Measurements from ENCODE around the gene SP1.

Gene SP1

DNA sequence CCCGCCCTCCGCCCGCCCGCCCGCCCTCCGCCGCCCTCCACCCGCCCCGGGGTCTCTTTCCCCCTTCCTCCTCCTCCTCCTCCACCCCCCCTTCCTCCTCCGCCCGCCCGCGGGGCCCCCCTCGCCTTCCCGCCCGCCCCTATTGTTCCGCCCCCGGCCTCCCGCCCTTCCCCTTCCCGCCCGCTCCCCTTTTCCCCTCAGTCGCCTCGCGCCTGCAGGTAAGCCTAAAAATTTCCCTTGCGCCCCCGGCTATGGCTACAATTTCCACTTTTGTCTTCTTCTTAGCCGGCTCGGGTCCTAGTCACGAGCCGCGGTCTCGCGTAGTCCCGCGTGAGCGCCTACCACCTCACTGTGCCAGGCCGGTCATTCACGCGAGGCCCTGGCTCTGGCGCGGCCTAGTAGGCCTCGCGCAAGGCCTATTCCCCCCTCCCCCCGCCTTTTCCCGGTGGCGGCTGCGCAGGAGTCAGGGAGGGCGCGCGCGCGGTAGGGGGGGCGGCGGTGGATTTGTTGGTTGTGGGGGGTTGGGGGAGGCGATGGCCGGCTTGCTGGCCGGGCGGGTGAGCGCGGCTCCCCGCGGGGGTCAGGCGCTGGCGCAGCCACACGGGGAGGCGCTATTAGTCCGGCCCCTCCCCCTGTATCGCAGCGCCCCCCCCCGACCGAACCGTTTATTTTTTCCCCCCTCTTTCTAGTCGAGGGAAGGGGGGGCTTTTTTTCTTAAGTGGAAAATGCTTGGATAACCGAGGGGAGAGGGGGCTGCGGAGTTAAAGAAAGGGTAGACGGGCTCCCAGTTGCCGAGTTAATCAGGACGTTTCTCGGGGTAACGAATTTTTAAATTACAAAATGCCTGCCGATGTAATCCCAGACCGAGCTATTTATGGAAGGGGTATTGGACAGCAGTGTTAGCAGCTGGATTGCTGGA, 72.4 kb downstream of the SP1 start:
- peak; percentile 82 for DNase-seq

- no peak for DNase-seq
Measured at GRCh38 chr12:53453953-53454640, 74.1 kb downstream of the SP1 start.

- DNase-seq = no peak
Measured at GRCh38 chr12:53454707-53455106, 74.7 kb downstream of the SP1 start.

DNA sequence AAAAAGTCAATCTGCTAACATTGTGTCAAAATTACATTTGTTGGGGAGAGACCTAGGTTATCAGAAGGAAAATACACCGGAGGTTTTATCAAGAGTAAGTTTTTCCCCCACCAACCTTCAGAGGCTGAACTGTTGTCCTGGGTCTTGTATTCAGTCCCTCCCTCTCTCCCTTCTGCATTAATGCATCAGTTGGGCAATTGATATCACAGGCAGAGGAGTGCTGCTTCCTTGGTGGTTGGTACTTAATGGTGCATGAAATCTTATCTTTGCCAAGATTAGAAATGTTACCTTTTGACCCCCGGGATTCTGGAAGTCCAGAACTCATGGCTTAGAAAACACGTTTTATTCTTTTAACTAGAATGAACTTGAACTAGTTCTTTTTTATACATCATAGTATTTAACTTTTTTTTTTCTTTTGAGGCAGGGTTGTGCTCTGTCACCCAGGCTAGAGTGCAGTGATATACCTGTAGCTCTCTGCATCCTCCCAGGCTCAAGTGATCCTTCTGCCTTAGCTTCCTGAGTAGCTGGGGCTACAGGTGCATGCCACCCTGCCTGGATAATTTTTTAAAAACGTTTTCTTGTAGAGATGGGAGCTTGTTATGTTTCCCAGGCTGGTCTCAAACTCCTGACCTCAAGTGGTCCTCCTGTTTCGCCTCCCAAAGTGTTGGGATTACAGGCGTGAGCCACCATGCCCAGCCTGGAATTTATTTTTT, 76.8 kb downstream of the SP1 start:
- DNase-seq = no peak

GRCh38 chr12:53459097-53459496, 79.1 kb downstream of the SP1 start:
- no peak for DNase-seq

GRCh38 chr12:53461059-53461458, 81.1 kb downstream of the SP1 start:
- no peak for DNase-seq

GRCh38 chr12:53461591-53461990, 81.6 kb downstream of the SP1 start:
- DNase-seq = no peak

- DNase-seq = no peak
Measured at GRCh38 chr12:53462935-53463334, 83.0 kb downstream of the SP1 start.

DNA sequence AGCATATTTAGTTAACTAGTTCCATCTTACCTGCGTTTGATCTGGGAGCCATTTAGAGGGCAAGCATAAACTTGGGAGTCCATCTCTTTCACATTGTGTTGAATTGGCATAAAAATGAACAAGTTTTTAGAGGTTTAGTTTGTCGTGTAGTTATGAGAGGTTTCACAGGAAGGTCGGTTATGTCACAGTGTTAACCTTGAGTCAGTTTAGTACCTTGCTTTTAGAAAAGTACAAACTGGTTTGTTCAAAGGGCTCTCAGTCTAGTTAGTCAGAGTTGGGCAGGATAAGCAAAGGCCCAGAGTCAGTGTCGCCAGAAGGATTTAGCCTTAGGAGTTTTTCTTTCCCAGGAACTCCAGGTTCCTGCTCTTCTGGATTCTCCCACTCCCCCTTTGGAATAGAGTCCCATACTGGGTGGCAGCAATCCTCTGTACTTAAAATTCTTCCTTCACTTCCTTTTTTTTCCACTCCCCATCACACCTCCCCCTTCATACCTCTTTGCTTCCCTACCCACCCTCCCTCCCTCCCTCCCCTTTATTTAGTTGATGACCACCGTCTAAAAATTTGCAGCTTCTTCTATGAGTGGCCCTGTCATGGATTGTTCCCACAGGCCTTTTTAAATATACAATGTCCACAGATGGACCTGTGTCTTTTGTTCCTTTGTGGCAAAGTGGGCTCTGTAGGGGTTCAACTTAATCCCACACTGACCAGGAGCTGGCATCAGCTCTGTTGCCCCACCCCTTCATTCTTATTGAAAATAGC, 84.0 kb downstream of the SP1 start:
- DNase-seq = no peak

DNA sequence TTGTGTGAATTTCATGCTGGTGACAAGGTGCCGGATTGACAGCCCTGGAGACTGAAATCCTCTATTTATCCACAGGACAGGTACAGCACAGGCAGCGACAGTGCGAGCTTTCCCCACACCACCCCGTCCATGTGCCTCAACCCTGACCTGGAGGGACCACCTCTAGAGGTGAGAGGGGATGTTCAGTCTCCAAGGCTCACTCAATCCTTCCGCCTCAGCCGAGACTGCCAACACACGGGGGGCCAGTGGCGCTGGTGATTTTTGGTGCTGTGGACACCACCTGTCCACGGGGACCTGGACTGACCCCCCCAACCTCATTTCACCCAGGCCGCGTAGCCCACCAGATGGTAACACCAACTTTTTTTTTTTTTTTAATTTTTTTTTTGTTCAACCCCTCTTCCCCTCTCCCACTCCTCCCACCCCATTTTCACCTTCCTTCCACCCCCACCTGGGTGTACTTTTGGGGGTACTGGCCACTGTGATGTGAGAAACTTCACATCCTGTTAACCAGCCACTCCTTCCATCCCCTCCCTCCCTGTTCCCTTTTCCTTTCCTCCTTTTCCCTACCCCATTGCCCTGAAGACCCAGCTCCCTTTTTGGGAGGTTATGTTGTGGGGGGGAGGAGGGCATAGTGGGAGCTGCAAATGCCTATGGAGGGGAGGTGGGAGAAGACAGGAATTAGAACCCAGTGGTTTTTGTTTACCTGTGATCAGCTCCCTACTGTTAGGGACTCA, 84.9 kb downstream of the SP1 start:
- DNase-seq = no peak

GRCh38 chr12:53465679-53466078, 85.7 kb downstream of the SP1 start:
- DNase-seq = no peak
